ENCODE measurements around the gene CAMTA1.

Gene CAMTA1

DNA sequence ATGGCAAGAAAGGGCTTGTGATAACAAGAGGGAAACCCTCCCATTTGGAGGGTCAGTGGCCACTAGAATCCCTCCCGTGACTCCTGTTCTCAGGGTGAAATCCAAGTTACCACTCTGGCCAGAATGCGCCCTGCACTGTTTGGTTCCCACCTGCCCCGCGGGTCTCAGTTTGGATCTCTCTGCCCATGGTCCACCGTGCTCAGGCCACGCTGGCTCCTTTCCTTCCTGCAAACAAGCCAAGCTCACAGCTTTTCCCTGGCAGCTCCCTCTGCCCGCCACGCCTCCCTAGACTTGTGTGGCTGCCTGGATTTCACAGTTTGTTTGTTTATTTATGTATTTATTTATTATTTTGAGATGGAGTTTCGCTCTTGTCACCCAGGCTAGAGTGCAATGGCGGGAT, 806.3 kb downstream of the CAMTA1 start:
- TF ChIP-seq, protein P1, sequence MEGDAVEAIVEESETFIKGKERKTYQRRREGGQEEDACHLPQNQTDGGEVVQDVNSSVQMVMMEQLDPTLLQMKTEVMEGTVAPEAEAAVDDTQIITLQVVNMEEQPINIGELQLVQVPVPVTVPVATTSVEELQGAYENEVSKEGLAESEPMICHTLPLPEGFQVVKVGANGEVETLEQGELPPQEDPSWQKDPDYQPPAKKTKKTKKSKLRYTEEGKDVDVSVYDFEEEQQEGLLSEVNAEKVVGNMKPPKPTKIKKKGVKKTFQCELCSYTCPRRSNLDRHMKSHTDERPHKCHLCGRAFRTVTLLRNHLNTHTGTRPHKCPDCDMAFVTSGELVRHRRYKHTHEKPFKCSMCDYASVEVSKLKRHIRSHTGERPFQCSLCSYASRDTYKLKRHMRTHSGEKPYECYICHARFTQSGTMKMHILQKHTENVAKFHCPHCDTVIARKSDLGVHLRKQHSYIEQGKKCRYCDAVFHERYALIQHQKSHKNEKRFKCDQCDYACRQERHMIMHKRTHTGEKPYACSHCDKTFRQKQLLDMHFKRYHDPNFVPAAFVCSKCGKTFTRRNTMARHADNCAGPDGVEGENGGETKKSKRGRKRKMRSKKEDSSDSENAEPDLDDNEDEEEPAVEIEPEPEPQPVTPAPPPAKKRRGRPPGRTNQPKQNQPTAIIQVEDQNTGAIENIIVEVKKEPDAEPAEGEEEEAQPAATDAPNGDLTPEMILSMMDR (conservative IDR thresholded peaks at IDR 0.05; ENCODE audit: low read depth) = no peak
- ChIA-PET POLR2A (ENCODE audit: low non-redundant PET) (no interaction called here), CTCF (no interaction called here)
- H3K27ac ChIP-seq = no peak overlapping the region
- no peak for DNase-seq (ENCODE audit: low spot score)

DNA sequence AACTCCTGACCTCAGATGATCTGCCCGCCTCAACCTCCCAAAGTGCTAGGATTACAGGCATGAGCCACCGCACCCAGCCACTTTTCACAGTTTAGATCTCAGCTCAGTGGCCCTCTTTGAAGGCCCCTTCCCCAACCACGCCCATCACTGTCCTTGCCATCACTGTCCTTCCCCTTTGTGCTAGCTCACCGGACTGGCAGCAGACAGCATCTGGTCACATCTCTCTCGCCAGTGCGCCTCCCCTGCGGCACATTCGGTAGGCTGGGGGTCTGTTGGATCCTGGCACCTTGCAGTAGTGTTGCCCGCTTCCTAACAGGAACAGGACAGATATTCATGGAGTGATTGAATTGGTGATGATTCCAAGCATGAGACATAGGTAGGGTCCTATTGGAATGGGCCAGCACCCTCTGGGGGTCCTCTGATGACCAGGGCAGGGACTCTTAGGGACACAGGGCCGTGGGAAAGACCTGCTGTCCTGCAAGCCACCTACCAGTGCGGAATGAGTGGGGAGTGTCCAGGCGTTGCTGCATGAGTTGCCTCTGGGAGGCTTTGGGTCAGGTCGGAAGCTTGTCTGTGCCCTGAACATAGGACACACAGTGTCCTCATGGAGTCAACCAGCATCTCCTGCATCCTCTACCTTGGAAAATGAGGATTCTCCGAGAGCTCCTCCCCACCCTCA, 807.0 kb downstream of the CAMTA1 start:
- TF ChIP-seq, protein P1 (conservative IDR thresholded peaks at IDR 0.05; ENCODE audit: low read depth) = no peak
- ChIA-PET POLR2A (ENCODE audit: low non-redundant PET) (no interaction called here), CTCF (interaction anchor here (0.5 kb wide), 1 partner anchor 13 kb away, joined by 4 read pairs; no protein-coding TSS in a partner anchor)
- H3K27ac ChIP-seq = no peak overlapping the region
- no peak for DNase-seq (ENCODE audit: low spot score)

DNA sequence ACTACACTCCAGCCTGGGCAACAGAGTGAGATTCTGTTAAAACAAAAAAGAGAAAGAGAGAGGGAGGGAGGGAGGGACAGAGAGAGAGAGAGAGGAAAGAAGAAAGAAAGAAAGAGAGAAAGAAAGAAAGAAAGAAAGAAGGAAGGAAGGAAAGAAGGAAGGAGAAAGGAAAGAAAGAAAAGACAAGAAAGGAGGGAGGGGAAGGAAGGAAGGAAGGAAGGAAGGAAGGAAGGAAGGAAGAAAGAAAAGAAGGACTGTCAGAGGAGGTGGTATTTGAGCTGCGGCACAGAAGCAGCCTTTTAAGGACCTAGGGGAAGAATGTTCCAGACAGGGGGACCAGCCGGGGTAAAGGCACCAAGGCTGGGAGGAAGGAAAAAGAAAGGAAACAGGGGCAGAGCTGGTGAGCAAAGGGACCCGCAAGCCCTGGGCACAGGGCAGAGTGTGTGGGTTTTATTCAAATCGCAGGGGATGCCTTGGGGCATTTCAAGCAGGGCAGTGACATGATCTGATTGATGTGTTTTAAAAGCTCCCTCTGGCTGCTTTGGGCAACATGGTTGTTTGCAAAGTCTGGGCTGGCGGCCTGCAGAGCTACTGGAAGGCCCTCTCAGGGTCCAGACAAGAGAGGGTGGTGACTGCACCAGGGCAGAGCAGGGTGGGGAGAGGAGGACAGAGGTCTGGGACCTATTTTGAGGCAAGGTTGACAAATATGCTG, 808.9 kb downstream of the CAMTA1 start:
- TF ChIP-seq, protein P1 (conservative IDR thresholded peaks at IDR 0.05; ENCODE audit: low read depth) = no peak
- H3K27ac ChIP-seq = no peak overlapping the region
- ChIA-PET POLR2A (ENCODE audit: low non-redundant PET) (interaction anchor here (0.6 kb wide), 1 partner anchor 34 kb away, joined by 3 read pairs; no protein-coding TSS in a partner anchor), CTCF (interaction anchor here (0.6 to 1.3 kb wide), 2 partner anchors 19 to 421 kb away, joined by 3 read pairs; no protein-coding TSS in a partner anchor)
- no peak for DNase-seq (ENCODE audit: low spot score)

DNA sequence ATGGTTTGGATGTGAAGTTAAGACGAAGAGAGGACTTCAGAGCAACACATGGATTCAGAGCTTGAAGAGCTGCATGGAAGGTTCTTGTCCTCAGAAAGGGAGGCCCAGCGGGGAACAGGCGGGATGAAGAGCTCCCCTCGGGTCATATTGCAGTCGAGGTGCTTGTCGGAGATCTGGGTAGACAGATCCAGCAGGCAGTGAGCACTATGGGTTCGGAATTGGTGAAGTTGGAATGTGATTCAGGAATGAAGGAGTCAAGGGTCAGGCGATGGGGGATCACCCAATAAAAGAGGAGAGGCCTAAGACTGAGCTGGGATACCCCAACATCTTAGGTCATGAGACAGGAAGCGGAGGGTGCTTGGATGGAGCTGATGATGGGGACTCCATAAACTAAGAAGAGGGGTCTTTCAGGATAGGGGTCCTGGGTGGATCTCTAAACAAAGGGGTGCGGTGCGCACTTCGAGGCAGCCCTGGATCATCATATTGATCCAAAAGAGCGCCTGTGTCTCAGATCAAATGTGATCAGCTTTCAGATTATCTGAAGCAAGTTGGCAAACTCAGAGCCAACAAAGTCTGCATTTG, 809.6 kb downstream of the CAMTA1 start:
- POLR2A ChIA-PET (ENCODE audit: low non-redundant PET) = interaction anchor here (0.6 kb wide), 1 partner anchor 35 kb away, joined by 3 read pairs; no protein-coding TSS in a partner anchor
- CTCF ChIA-PET = interaction anchor here (0.6 to 1.3 kb wide), 3 partner anchors 18 to 422 kb away, joined by 3 read pairs; no protein-coding TSS in a partner anchor
- no peak overlapping the region for H3K27ac ChIP-seq
- TF ChIP-seq, protein P1 (conservative IDR thresholded peaks at IDR 0.05; ENCODE audit: low read depth) = no peak
- DNase-seq (ENCODE audit: low spot score) = no peak

DNA sequence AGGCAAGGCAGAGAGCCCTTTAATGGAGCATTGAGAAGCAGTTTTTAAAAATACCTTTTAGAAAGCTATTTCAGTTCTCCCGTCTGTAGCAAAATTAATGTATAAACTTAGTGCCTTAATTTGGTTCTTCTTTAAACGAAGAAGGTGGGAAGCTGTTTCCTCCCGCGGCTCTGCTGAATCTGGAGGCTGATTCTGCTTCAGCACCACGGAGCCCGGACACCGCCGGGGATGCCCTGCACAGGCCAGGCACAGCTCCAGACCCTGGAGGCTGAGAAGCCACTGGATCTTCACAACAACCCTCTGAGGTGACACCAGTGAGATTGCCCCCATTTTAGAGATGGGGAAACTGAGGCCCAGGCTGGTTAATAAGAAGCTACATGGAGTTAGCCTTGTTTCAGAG, 810.1 kb downstream of the CAMTA1 start:
- ChIA-PET POLR2A (ENCODE audit: low non-redundant PET) (no interaction called here), CTCF (interaction anchor here (0.7 to 1.3 kb wide), 3 partner anchors 18 to 160 kb away, joined by 3 read pairs; no protein-coding TSS in a partner anchor)

More for the DNA sequence above, 810.1 kb downstream of the CAMTA1 start:
- H3K27ac ChIP-seq = no peak overlapping the region
- DNase-seq (ENCODE audit: low spot score) = no peak
- TF ChIP-seq, protein P1 (conservative IDR thresholded peaks at IDR 0.05; ENCODE audit: low read depth) = no peak
